Mesenchymal stem cell (in vitro differentiated cells and primary cell): Measurements from ENCODE around the gene AGFG1.

Experiments
- DNase-seq: peaks from one replicate; pipeline ENCODE4 v3.0.0-alpha.2; 2013
- H2AFZ ChIP-seq: one replicate; pipeline ENCODE4 v1.6.1; 2013; ENCODE audit warnings: low read depth, mild to moderate bottlenecking, control low read depth, inconsistent platforms, low read length, moderate library complexity
- H2AK5ac ChIP-seq: 2 replicates; pipeline ENCODE4 v1.6.1; 2013; ENCODE audit warnings: low read length, moderate library complexity, mild to moderate bottlenecking, inconsistent platforms; ENCODE audit not compliant: severe bottlenecking
- H2BK120ac ChIP-seq: one replicate; pipeline ENCODE4 v1.6.1; 2013; ENCODE audit warnings: low read depth, mild to moderate bottlenecking, inconsistent platforms, low read length, moderate library complexity
- H2BK12ac ChIP-seq, 2 experiments: one replicate each; pipeline ENCODE4 v1.6.1; 2013; ENCODE audit warnings: inconsistent platforms in 2 of 2, low read length in 2 of 2, mild to moderate bottlenecking in 2 of 2, moderate library complexity in 2 of 2, control low read depth in 1 of 2
- H2BK15ac ChIP-seq: one replicate; pipeline ENCODE4 v1.6.1; 2013; ENCODE audit warnings: mild to moderate bottlenecking, low read depth, inconsistent platforms; ENCODE audit not compliant: poor library complexity, severe bottlenecking
- H2BK5ac ChIP-seq: 2 replicates; pipeline ENCODE4 v1.6.1; 2013; ENCODE audit warnings: low read depth, mild to moderate bottlenecking, low read length, control low read depth, inconsistent platforms; ENCODE audit not compliant: poor library complexity, severe bottlenecking
- H3K14ac ChIP-seq, 2 experiments: one replicate each; pipeline ENCODE4 v1.6.1; 2013; ENCODE audit warnings: inconsistent platforms in 2 of 2, low read length in 2 of 2, control low read depth in 1 of 2, mild to moderate bottlenecking in 1 of 2, moderate library complexity in 1 of 2
- H3K18ac ChIP-seq, 2 experiments: one replicate each; pipeline ENCODE4 v1.6.1; 2013; ENCODE audit warnings: inconsistent platforms in 2 of 2, low read length in 2 of 2, control low read depth in 1 of 2, low read depth in 1 of 2, mild to moderate bottlenecking in 1 of 2
- H3K23ac ChIP-seq, 2 experiments: one replicate each; pipeline ENCODE4 v1.6.1; 2013; ENCODE audit warnings: inconsistent platforms in 2 of 2, low read length in 2 of 2, mild to moderate bottlenecking in 2 of 2, moderate library complexity in 2 of 2, control low read depth in 1 of 2
- H3K27ac ChIP-seq: 2 replicates; pipeline ENCODE4 v1.5.1; 2013; ENCODE audit warnings: mild to moderate bottlenecking, moderate library complexity, low read length, control low read depth, inconsistent platforms; ENCODE audit not compliant: poor library complexity, severe bottlenecking
- H3K27me3 ChIP-seq, 2 experiments: 2 replicates each; pipeline versions ENCODE4 v1.6.1 to v1.7.0; 2013; ENCODE audit warnings: low read length in 2 of 2, mild to moderate bottlenecking in 2 of 2, moderate library complexity in 2 of 2, control low read depth in 1 of 2, inconsistent platforms in 1 of 2; ENCODE audit not compliant: control insufficient read depth in 1 of 2, insufficient read depth in 1 of 2
- H3K36me3 ChIP-seq, 2 experiments: 2 replicates each; pipeline versions ENCODE4 v1.6.1 to v1.7.0; 2013; ENCODE audit warnings: low read length in 2 of 2, control low read depth in 1 of 2, inconsistent platforms in 1 of 2, low read depth in 1 of 2, mild to moderate bottlenecking in 1 of 2; ENCODE audit not compliant: insufficient read depth in 2 of 2, control insufficient read depth in 1 of 2
- H3K4ac ChIP-seq, 2 experiments: one replicate each; pipeline ENCODE4 v1.6.1; 2013; ENCODE audit warnings: inconsistent platforms in 2 of 2, low read length in 2 of 2, mild to moderate bottlenecking in 2 of 2, moderate library complexity in 2 of 2, control low read depth in 1 of 2, low read depth in 1 of 2
- H3K4me1 ChIP-seq: 2 replicates; pipeline ENCODE4 v1.6.1; 2013; ENCODE audit warnings: low read depth, low read length, control low read depth; ENCODE audit not compliant: control insufficient read depth, insufficient read depth
- H3K4me2 ChIP-seq: 2 replicates; pipeline ENCODE4 v1.6.1; 2013; ENCODE audit warnings: low read length, mild to moderate bottlenecking, inconsistent platforms; ENCODE audit not compliant: poor library complexity, severe bottlenecking
- H3K4me3 ChIP-seq, 2 experiments: 2 replicates each; pipeline versions ENCODE4 v1.5.1 to v1.7.0; 2013; ENCODE audit warnings: low read length in 2 of 2, mild to moderate bottlenecking in 2 of 2, control low read depth in 1 of 2, low read depth in 1 of 2; ENCODE audit not compliant: insufficient read depth in 1 of 2
- H3K79me1 ChIP-seq: replicated peaks from 2 replicates; pipeline ENCODE4 v1.6.1; 2013; ENCODE audit warnings: mild to moderate bottlenecking, control low read depth, low read length, inconsistent platforms; ENCODE audit not compliant: poor library complexity, severe bottlenecking
- H3K9ac ChIP-seq: 2 replicates; pipeline ENCODE4 v1.7.0; 2013; ENCODE audit warnings: mild to moderate bottlenecking, low read length, moderate library complexity
- H3K9me3 ChIP-seq: 2 replicates; pipeline ENCODE4 v1.7.0; 2013; ENCODE audit warnings: mild to moderate bottlenecking, low read length; ENCODE audit not compliant: control insufficient read depth
- H4K8ac ChIP-seq: one replicate; pipeline ENCODE4 v1.6.1; 2013; ENCODE audit warnings: inconsistent platforms, mild to moderate bottlenecking, low read length, moderate library complexity
- H4K91ac ChIP-seq: one replicate; pipeline ENCODE4 v1.6.1; 2013; ENCODE audit warnings: mild to moderate bottlenecking, low read length, inconsistent platforms
- WGBS: methylation state at CpG from one replicate; pipeline ENCODE4 v1.1.7; 2013; ENCODE audit warnings: mixed read lengths; 5-methylcytosine and 5-hydroxymethylcytosine counted together

The AGFG1 gene

DNA sequence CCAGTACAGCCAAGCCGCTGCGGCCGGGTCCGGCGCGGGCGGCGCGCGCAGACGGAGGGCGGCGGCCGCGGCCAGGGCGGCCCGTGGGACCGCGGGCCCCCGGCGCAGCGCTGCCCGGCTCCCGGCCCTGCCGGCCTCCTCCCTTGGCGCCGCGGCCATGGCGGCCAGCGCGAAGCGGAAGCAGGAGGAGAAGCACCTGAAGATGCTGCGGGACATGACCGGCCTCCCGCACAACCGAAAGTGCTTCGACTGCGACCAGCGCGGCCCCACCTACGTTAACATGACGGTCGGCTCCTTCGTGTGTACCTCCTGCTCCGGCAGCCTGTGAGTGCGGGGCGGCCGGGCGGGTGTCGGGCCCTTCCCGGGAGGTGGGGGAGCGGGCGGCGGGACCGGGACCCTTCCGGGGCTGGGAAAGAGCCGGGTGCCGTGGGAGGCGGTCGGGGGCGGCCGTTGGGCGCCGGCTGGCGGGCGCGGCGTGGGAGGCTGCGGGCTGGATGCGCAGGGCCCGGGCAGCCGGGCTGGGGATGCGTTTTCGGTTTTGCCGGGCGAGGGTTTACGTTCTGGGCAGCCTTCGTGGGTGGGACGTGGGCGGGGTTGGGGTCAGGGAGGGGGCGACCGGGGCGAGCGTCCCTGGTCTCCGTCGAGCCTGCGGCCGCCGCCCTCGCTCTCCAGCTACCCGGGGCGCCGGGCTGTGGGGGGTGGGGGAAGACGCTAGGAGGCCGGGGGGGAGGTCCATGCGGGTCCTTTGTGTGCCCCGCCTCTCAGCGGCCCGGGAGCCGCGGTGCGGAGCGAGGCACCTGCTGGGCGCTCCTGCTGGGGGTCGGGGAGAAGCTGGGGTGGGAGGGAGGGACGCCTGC, 537 bp downstream of the AGFG1 start:
- H2BK5ac ChIP-seq, result peak overlapping the region; percentile 44
- H3K4me2 ChIP-seq, result peak overlapping the region; percentile 73
- H3K9me3 ChIP-seq, result no peaks in the 10 kb centered on the region
- peak overlapping the region in 1 of 2 experiments; percentile 96 for H3K23ac ChIP-seq
- peaks cover 0 to 4% of the 10 kb centered on the region in 2 experiments for H3K36me3 ChIP-seq
- no peak overlapping the region for H2AK5ac ChIP-seq
- peaks cover 3% of the 10 kb centered on the region for H3K4me1 ChIP-seq
- no peaks in the 10 kb centered on the region for H3K79me1 ChIP-seq
- peak overlapping the region; percentile 75 to 94 for H3K18ac ChIP-seq
- no peak overlapping the region for H2BK15ac ChIP-seq
- H3K9ac ChIP-seq, result peak overlapping the region; percentile 89
- H2BK120ac ChIP-seq, result peak overlapping the region; percentile 49
- H3K14ac ChIP-seq, result peak overlapping the region in 1 of 2 experiments; percentile 96
- H3K27ac ChIP-seq, result peak overlapping the region; percentile 62
- peak overlapping the region; percentile 90 for H4K91ac ChIP-seq
- H3K4me3 ChIP-seq, result peak overlapping the region; percentile 89 to 98
- H3K27me3 ChIP-seq, result no peaks in the 10 kb centered on the region
- DNase-seq, result peak; percentile 59
- WGBS, result under 1% methylated on average over 56 of the region's 106 CpGs
- H2BK12ac ChIP-seq, result no peak overlapping the region
- peak overlapping the region; percentile 84 for H4K8ac ChIP-seq
- H2AFZ ChIP-seq, result peak overlapping the region; percentile 89
- peak overlapping the region; percentile 75 to 97 for H3K4ac ChIP-seq

DNA sequence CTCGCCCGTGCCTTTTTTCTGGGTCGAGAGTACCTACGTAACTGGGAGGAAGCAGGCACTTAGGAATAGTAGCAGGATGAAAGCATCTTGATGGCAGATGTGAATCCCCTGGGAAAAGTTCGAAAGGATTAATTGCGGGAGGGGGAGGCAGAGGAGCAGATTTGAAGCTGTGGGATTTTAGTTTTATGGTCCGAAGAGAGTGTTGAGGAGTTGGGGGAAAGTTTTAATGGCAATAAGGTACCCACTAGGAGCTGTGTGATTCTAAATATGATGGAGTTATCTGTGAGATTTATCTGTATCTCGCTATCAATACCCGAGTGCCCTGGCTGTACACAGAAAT, 1.1 kb downstream of the AGFG1 start:
- Histone ChIP-seq H4K8ac (no peak overlapping the region), H3K79me1 (no peaks in the 10 kb centered on the region), H2AFZ (no peak overlapping the region), H3K36me3 (peaks cover 0 to 4% of the 10 kb centered on the region in 2 experiments), H3K23ac (no peak overlapping the region), H3K9ac (peak overlapping the region; percentile 88), H4K91ac (no peak overlapping the region), H3K9me3 (no peaks in the 10 kb centered on the region), H3K18ac (no peak overlapping the region), H3K4me2 (peak overlapping the region; percentile 73), H3K4me3 (peak overlapping the region; percentile 89 to 98), H3K27me3 (no peaks in the 10 kb centered on the region), H2AK5ac (no peak overlapping the region), H2BK5ac (no peak overlapping the region), H2BK15ac (no peak overlapping the region), H3K4ac (no peak overlapping the region), H3K14ac (no peak overlapping the region), H2BK12ac (no peak overlapping the region), H2BK120ac (no peak overlapping the region), H3K27ac (no peak overlapping the region), H3K4me1 (peaks cover 1% of the 10 kb centered on the region)
- no peak for DNase-seq
- 4% methylated on average over 9 of the region's 9 CpGs for WGBS

DNA sequence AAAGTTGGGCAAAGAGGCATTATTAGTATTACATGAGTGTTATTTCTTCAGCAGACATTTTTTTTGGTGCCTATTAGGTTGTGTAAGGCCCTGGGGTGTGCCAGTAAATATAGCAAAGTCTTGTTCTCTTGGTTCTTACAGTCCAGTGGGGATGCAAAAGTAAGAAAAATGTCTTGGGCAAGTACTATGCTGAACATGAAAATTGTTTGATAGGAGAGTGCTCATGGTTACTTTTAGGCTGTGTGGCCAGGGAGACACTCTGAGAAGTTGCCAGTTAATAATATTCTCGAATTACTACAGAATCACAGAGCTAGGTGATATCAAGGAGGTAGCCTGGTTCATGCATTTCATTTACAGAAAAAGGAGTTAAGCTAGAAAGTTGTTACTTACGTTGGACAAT, 1.9 kb downstream of the AGFG1 start:
- no peak overlapping the region for H2AK5ac ChIP-seq
- no peak overlapping the region for H2BK5ac ChIP-seq
- H3K9me3 ChIP-seq, result no peaks in the 10 kb centered on the region
- H3K79me1 ChIP-seq, result no peaks in the 10 kb centered on the region
- H2BK15ac ChIP-seq, result no peak overlapping the region
- peak overlapping the region in 1 of 2 experiments; percentile 89 for H3K4me3 ChIP-seq
- no peak overlapping the region for H3K27ac ChIP-seq
- no peak overlapping the region for H2AFZ ChIP-seq
- H2BK120ac ChIP-seq, result no peak overlapping the region
- H3K4me2 ChIP-seq, result peak overlapping the region; percentile 43
- H3K27me3 ChIP-seq, result no peaks in the 10 kb centered on the region
- peak overlapping the region; percentile 88 for H3K9ac ChIP-seq
- no peak overlapping the region for H4K8ac ChIP-seq
- no peak overlapping the region for H3K14ac ChIP-seq
- DNase-seq, result no peak
- no peak overlapping the region for H3K18ac ChIP-seq
- H3K23ac ChIP-seq, result no peak overlapping the region
- H4K91ac ChIP-seq, result no peak overlapping the region
- no peak overlapping the region for H3K4ac ChIP-seq
- peaks cover 1% of the 10 kb centered on the region for H3K4me1 ChIP-seq
- no peak overlapping the region for H2BK12ac ChIP-seq
- WGBS, result 100% methylated on average over 1 of the region's 2 CpGs
- H3K36me3 ChIP-seq, result peaks cover 0 to 4% of the 10 kb centered on the region in 2 experiments

DNA sequence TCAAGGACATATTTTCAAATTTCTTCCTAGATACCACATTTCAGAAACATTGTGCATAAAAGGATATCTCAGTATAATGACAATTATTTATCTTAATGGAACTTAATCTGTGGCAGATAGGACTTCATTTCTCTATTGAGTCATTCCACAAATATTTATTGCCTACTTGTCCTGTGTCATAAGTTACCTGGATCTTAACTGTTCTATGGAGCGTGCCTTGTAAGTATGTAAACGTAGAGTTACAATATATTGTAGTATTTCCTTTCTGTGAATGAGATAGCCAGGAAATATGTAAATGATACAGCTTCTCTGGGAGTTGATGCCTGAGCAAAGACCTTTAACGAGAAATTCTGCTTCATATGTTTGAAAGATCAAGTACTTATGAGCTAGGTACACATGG, 2.5 kb downstream of the AGFG1 start:
- Histone ChIP-seq H2BK15ac (no peak overlapping the region), H3K18ac (no peak overlapping the region), H3K14ac (no peak overlapping the region), H2BK5ac (no peak overlapping the region), H3K9ac (peak overlapping the region; percentile 88), H3K4me1 (peaks cover 1% of the 10 kb centered on the region), H2BK12ac (no peak overlapping the region), H4K8ac (no peak overlapping the region), H3K27me3 (no peaks in the 10 kb centered on the region), H3K79me1 (no peaks in the 10 kb centered on the region), H3K4me2 (no peak overlapping the region), H2AFZ (no peak overlapping the region), H4K91ac (no peak overlapping the region), H3K4ac (no peak overlapping the region), H2BK120ac (no peak overlapping the region), H3K23ac (no peak overlapping the region), H3K36me3 (peaks cover 0 to 4% of the 10 kb centered on the region in 2 experiments), H3K27ac (no peak overlapping the region), H3K9me3 (no peaks in the 10 kb centered on the region), H2AK5ac (no peak overlapping the region), H3K4me3 (peak overlapping the region in 1 of 2 experiments; percentile 89)
- DNase-seq, result no peak
- WGBS, result 68% methylated on average over 3 of the region's 3 CpGs
